ENCODE results near the gene PIP4K2C.

The PIP4K2C gene

GRCh38 chr12:57590864-57591781 is at the start of gene PIP4K2C:
TSS of gene PIP4K2C (plus strand) at chr12:57591192. CDS start at chr12:57591290, 98 bp downstream.
- Histone ChIP-seq H3K27ac (peak within 1 kb of the TSS; percentile 41 to 86 (median 78)), H3K4me3 (peak within 1 kb of the TSS; percentile 66 to 86 (median 76))

DNA sequence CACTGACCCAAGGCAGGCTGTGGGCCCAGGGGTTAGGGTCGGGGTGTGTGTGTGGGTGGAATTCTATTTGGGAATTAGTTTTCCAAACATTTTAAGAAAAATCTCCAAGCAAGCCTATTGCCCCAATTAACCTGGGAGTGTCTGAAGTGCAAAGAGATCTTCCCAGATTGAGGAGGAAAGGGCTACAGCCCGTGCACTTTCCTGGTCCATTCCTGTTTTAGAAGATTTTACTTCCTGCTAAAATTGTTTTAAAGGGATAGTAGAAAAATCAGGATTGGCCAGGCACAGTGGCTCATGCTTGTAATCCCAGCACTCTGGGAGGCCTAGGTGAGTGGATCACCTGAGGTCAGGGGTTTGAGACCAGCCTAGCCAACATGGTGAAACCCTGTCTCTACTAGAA is 49.3 kb upstream of the PIP4K2C start:
- H3K27ac ChIP-seq: no peak overlapping the region
- no peak overlapping the region for H3K4me3 ChIP-seq

GRCh38 chr12:57543581-57543980 is 47.4 kb upstream of the PIP4K2C start:
- H3K4me3 ChIP-seq: no peak overlapping the region
- no peak overlapping the region for H3K27ac ChIP-seq

DNA sequence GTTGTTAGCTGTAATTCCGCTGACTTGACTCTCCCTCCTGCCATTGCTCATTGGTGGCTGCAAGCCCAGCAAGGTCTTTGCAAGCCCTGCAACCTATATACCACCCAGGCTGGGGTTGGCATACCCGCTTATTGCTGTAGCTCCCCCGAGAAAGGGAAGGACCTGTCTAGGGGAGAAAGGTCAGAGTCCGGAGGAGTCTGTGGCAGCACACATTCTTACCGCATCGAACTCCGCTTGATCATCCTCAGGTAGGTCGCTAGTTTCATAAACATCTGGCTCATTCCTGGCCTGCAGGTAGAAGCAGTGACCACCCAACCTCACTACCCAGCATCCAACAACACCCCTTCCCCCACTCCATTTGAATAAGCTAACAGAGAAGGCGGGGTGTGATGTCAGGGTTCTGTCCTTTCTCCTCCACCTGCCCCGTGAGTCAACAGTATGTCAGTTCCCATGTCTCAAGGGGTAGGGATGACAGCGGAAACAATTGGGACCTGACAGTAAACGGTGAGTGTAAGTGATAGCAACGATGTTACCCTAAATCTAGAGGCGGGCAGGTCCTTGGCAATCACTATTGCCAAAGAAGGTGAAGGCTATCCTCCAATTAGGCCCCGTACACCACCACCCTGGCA is 45.1 kb upstream of the PIP4K2C start:
- peak overlapping the region; percentile 73 to 99 (median 92) for H3K4me3 ChIP-seq
- H3K27ac ChIP-seq: peak overlapping the region in 18 of 21 experiments; percentile 80 to 98 (median 94)

GRCh38 chr12:57546438-57547287 is 44.3 kb upstream of the PIP4K2C start, which contains the start of gene DCTN2:
TSS of gene DCTN2 (minus strand) at chr12:57547192. CDS start at chr12:57547063, 129 bp downstream.
- Histone ChIP-seq H3K4me3 (peak within 1 kb of the TSS; percentile 73 to 99 (median 92)), H3K27ac (peak within 1 kb of the TSS; percentile 80 to 98 (median 93))

DNA sequence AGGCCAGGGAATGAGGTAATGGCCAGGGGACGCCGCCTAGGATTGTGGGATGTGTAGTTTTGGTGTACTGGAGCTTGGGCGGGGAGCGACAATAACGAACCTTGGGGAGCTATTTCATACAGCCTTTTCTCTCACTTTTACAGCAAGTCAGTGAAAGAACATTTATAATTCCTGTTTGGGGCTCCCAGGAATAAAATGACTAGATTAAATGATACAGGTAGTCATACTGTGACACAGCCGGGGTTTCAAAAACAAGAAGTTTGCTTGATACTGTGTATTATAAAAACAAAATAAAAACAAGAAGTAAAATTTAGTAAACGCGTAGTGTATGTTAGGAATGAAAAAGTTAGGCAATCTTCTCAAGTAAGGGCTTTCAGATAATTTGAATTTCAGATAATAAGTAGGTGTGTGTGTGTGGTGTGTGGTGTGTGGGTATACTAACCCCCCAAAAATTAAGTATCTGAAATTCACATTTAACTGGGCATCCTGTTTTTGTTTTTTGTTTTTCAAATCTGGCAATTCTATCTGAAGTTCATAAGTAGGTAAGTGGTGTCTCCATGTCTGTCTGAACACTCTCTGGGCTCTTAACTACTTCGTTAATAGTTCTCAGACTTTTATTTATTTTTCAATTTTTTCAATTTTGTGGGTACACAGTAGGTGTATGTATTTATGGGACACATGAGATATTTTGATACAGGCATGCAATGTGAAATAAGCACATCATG is 43.5 kb upstream of the PIP4K2C start:
- H3K27ac ChIP-seq: peak overlapping the region in 12 of 21 experiments; percentile 80 to 97 (median 93)
- H3K4me3 ChIP-seq: peak overlapping the region; percentile 73 to 99 (median 92)

GRCh38 chr12:57548013-57548315 is 43.0 kb upstream of the PIP4K2C start:
- Histone ChIP-seq H3K27ac (no peak overlapping the region), H3K4me3 (no peak overlapping the region)

DNA sequence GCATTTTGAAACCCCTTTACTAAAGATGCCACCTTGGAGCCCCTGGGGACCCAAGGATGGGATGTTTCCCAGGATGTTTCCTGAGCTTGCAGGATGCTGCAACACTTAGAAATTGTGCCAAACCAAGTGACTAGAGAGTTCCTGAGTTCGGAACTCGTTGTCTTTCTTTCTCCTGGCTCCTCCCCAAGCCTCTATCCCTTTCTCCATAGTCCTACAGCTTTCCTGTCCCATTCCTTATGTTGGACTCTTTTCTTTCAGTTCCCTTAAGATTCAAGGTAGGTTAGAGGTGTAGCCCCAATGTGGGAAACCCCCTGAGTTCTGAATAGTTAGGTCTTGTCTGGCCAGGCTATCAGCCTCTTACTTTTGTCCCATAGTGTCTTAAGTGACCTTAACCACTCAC is 42.5 kb upstream of the PIP4K2C start:
- no peak overlapping the region for H3K27ac ChIP-seq
- no peak overlapping the region for H3K4me3 ChIP-seq

GRCh38 chr12:57549203-57549908 is 41.6 kb upstream of the PIP4K2C start:
- Histone ChIP-seq H3K4me3 (peak overlapping the region; percentile 12 to 44 (median 29)), H3K27ac (no peak overlapping the region)

DNA sequence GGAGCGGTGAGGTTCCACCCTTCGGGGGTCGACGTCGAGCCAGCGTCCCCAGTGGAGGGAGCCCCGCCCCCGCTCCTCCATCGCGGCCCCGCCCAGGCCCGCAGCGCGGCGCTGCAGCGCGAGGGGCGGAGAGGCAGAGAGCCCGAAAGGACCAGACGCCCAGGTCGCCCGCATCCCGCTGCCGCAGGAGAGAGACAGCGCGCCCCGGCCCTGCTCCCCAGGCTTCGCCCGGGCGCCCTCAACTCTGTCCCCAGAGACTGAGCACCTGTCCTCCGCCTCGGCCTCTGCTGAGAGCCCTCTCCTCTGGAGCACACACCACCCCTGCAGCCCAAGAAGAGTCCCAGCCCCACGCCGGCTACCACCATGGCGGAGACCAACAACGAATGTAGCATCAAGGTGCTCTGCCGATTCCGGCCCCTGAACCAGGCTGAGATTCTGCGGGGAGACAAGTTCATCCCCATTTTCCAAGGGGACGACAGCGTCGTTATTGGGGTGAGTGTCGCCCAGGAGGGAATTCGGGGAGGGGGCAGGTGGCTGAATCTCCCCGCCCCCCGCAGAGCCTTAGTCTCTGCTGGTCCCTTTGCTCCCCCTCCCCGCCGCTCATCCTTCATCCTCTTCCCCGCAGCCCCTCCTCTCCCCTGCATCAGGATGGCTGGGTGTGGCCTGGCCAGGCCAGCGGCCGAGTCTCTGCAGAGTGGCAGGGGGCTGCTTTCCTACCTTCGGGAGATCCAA is 40.9 kb upstream of the PIP4K2C start, which contains the start of gene KIF5A:
Gene KIF5A, plus strand, starts transcription at position 136 of the 732 bp plus-strand sequence. Its CDS starts 228 bp downstream, at position 364.
- peak within 1 kb of the TSS in 1 of 21 experiments; percentile 22 for H3K27ac ChIP-seq
- H3K4me3 ChIP-seq: peak within 1 kb of the TSS; percentile 12 to 44 (median 29)

DNA sequence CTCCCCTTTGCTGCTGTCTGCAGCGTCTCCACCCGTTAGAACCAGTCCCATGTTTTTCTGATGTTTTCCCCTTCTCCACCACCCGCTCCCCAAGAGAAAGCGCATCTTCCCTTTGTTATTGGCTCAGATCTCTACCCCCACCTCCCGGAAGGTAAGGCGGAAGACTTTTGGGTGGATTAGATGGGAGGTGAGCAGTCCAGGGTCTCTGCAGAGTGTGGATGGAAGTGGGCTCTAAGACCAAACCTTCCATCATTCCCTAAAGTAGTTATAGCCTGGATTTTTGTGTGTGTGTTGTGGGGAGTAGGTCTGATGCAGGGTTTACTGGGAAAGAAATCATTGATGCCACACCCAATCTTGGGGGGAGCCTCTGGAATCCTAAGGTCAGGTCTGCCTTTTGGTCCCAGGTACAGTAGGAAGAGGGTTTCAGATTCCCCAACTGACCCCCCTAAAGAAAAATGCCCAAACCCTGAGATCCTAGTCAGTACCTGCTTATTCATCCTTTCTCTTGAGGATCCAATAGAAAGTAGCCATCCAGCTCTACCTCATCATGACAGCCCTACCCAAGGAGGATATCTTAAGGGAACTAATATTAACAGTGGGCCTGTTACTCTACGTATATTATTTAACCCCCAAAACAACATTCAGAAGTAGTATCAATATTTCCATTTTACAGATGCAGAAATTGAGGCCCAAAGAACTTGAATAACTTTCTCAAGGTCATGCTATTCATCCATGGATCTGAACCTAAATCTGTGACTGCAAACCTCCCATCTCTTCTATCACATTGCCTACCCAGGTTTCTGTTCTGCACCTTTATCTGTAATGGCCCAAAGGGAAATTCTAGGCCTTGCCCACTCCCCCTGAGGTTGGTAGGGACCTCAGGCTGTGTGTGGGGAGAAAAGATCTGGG is 40.1 kb upstream of the PIP4K2C start:
- Histone ChIP-seq H3K27ac (peak overlapping the region in 1 of 21 experiments; percentile 22), H3K4me3 (peak overlapping the region in 2 of 7 experiments; percentile 29 to 40)

DNA sequence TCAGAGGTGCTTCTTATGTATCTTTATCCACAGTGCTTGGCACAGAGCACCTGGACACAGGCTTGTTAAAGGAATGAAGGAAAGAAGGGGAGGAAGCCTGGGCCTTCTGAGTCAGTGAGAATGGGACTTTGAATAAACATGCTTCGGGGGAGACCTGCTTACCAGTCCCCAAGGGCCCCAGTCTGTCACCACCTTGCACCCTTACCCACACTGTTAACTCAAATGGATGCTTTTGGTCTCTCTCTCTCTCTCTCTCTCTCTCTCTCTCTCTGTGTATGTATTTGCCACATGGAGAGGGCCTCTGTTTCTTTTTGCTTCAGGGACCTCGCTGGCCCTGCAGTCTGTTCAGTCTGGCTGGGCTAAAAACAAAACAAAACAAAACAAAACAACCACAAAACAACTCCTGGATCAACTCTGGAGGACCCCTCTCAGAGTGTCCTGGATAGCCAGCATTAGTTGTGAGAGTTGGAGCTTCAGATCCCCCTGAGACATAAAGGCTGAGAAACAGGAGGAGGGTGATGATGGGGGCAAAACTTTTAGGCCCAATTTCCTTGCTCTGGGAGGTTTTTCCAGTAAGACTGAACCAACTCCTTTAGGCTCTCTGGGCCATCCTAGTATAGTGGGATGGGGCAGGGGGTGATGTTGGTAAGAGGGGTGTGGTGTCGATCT is 39.2 kb upstream of the PIP4K2C start:
- Histone ChIP-seq H3K27ac (no peak overlapping the region), H3K4me3 (no peak overlapping the region)

GRCh38 chr12:57552306-57552651 is 38.7 kb upstream of the PIP4K2C start:
- H3K27ac ChIP-seq: no peak overlapping the region
- no peak overlapping the region for H3K4me3 ChIP-seq

DNA sequence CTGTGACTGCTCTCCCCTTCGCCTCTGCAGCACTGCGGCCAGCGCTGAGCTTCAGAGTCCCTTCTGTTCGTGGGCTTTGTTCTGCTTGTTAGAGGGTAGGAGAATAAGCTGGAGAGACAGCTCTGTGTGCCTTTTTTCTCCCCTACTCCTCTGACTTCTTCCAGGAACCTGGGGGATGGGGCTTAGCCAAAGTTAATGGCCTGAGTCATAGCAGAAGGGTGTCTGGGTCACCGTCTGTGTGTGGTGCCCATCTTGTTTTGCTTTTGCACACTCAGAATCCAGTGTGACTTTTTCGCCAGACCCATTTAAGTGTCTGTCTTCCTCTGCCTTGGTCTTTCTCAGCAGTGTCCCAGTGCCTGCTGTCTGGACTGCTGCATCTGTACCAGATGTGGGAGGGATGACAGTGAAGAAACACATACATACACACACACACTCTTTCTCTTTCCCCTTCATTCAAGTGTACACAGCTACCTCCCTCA is 38.1 kb upstream of the PIP4K2C start:
- Histone ChIP-seq H3K27ac (no peak overlapping the region), H3K4me3 (no peak overlapping the region)

GRCh38 chr12:57553343-57554202 is 37.4 kb upstream of the PIP4K2C start:
- Histone ChIP-seq H3K27ac (no peak overlapping the region), H3K4me3 (no peak overlapping the region)

Data from skin epidermis (tissue), 12 donors.